HG02642 (cell line): ENCODE measurements around the gene TMEM30A.

Experiments used
- ATAC-seq: cut with Tn5 transposase; IDR thresholded peaks from one replicate; pipeline ENCODE4 v1.9.1; 2021; ENCODE audit warnings: mild to moderate bottlenecking; ENCODE audit not compliant: unreplicated experiment, poor library complexity

TMEM30A gene

DNA sequence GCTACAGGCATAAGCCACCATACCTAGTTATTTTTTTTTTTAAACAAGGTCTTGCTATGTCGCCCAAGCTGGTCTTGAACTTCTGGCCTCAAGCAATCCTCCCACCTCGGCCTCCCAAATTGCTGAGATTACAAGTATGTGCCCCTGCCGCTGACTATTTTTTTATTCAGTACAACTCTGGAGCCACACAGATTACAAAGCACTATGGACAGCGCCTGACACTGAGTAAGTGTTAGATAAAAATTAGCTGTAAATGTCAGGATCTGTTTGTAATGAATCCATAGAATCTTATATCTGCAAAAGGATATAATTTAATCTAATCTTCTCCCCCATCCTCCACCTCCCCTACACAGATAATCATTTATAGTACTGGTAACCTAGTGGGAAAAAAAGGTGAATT, 63.5 kb downstream of the TMEM30A start:
- ATAC-seq: no peak

DNA sequence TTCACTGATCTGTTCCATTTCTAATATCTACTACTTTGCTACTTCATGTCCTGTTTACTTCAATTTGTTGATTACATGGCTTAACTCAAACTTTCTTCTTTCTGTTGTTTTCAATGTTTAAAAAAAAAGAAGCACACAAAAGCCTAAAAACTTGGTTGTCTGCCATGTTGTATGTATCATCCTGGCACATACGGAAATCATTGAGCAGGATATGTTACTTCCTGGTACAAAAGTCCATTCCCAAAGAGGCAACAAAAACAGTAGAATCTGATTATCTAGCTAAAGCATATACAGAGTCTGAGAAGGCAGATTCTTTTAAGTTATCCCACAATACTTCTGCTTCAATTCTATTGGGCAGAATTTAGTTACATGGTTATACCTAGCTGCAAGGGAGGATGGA, 64.2 kb downstream of the TMEM30A start:
- ATAC-seq: no peak

DNA sequence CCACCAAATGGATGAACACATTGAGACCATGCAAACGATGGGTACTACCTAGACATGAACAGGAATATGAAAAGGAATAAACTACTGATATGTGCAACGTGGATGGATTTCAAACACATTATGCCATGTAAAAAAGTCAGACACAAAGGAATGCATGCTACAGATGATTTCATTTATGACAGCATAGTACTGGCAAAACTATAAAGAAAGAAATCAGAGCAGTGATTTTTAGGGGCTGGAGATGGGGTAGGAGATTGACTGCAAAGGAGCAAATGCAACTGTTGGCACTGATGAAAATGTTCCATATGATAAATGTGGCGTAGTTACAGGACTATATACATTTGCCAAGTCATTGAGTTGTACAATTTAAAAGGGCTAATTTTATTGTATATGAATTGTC, 65.3 kb downstream of the TMEM30A start:
- no peak for ATAC-seq

DNA sequence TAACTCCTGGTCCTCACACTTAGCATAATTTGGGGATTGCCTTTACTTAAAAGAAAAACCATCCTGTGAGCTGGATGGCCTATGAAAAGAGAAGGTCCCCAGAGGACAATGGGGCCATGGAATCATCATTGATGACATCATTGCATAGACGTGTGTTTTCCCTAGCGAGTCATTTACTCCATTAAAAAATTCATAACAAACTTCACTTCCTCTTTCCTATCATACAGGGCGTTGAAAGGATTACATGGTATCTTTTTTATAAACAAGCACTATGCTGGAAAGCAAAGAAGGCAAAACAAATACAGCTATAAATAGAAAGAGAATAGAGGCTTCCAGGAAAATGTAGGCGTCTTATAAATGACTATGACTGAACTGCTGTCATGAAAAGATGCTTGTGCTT, 67.4 kb downstream of the TMEM30A start:
- no peak for ATAC-seq

DNA sequence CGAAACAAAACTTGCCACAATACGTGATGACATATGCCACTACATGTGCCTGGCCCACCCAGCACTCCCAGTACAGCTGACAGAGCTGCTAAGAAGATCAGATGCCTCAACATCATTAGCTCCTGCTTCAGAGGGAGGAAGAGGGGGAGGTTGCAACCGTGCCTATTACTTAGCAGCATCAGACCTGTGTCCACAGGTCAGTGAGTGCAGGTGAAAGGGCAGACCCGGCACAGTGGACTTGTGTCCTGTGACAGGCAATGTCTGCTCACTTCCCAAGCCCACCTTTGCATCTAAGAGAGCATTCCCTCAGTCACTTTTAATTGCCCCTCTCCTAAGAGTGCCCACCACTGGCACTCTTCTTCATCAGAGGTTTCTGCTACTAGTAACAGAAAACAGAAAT, 69.3 kb downstream of the TMEM30A start:
- no peak for ATAC-seq

DNA sequence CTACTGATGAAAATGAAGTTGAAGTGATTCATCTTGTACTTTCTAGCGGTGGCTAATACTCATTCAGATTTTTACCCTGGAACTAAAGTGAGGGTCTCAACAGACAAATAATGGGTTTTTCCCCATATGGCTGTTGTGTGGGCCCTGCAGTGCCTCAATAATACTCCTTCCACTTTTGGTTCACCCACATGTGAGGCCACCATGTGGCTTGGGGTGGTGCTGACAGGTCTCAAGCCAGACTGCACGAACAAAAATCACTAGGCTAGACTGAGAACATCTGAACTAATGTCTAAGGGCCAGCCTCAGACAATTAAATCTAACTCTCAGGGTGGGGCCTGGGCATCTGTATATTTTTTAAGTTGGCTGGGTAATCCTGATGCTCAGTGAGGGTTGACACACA, 70.9 kb downstream of the TMEM30A start:
- no peak for ATAC-seq

DNA sequence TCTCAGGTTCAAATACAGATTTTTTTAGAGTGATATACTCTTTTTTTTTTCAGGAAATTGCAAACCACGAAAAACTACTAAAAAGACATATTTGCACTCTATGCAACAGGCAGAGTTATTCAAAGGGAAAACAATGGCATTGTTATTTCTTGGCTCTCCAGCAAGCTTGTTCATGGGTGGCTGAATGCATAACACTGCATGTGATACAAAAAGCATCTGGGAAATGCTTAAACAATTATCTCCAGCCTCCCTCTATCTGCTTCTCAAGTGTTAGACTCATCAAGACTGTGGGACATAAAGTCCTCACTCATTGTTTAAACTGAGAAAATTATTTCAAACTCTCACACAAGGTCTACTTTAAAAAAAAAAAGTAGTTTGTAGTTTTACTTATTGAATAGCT, 71.5 kb downstream of the TMEM30A start:
- ATAC-seq: no peak

DNA sequence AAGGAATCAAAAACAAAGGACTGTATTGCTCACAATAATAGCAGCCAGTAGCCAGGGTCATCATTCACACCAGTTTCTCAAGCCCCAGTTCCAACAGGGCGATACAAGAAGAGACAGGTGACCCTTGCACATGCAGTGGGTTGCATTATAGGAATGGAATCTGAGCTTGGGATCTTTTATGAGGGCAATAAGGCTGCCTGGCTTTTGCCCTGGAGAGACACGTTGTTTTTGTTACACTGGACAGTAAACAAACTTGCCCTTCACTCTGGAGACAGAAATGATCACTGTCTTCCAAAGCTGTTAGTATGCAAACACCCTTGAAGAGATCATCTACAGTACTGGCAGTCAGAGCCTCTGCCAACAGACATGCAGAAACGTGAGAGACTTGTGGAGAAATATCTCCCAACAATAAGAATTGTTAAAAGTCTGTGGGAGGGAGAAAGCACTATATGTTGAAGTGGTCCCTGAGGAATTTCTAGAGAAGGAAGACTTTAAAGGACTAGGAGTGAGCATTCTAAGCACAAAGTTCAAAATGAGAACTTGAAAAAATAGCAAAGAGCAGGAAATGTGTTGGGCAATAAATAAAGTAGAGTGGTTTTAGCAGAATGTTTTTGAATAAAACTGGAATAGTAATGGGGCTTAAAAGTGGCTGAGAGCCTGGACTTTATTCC, 72.5 kb downstream of the TMEM30A start:
- ATAC-seq: no peak

DNA sequence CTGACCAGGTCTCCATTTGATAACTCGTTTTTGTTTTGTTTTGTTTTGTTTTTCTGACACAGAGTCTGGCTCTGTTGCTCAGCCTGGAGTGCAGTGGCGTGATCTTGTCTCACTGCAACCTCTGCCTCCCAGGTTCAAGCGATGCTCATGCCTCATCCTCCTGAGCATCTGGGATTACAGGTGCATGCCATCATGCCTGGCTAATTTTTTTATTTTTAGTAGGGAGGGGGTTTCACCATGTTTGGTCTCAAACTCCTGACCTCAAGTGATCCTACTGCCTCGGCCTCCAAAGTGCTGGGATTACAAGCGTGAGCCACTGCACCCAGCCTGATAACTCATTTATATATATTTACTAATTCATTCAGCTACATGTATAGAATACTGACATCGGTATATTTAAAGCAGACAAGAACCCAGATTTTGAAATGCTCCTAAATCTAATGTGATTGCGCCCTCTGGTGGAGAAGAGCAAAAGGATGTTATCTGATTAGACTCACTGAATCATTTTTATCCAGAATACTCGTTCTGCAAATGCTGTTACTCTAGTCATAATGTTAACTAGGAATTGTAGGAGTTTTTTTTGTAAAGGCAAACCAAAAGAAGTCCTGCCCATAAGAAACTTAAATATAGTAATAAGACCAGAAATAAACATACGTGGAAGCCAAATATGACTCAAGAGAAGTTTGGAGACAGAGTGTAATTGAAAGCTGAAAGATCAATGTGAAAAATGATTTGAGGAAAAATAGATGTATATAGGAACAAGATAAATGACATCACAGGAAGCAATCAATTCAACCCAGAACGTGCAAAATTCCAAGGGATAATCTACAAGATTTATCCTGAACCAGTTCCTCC, 73.5 kb downstream of the TMEM30A start:
- ATAC-seq: no peak

DNA sequence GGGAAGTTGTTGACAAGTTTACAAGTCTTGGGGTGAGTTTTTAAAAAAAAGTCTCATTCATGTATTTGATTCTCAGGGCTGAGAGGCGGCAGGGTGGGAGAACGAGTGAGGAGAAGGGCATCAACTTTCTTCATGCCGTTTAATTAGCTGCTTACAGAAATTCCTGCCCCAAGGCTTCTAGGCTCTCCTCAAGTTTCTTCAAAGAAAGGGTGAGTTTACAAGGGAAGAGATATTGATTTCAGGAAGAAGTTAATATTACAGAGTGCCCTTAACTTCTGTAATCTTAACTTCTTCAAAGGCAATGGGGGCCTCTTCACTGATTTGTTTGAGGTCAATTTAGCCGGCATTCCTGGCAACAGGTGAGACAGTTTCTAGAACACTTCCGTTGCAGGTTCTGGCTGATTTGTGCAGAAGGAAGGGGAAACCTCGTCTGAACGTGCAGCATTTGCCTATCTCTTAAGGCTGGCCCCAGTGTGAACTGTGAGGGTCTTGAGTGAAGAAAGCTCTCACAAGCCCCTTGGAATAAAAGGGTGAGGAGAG, 75.3 kb downstream of the TMEM30A start:
- no peak for ATAC-seq

DNA sequence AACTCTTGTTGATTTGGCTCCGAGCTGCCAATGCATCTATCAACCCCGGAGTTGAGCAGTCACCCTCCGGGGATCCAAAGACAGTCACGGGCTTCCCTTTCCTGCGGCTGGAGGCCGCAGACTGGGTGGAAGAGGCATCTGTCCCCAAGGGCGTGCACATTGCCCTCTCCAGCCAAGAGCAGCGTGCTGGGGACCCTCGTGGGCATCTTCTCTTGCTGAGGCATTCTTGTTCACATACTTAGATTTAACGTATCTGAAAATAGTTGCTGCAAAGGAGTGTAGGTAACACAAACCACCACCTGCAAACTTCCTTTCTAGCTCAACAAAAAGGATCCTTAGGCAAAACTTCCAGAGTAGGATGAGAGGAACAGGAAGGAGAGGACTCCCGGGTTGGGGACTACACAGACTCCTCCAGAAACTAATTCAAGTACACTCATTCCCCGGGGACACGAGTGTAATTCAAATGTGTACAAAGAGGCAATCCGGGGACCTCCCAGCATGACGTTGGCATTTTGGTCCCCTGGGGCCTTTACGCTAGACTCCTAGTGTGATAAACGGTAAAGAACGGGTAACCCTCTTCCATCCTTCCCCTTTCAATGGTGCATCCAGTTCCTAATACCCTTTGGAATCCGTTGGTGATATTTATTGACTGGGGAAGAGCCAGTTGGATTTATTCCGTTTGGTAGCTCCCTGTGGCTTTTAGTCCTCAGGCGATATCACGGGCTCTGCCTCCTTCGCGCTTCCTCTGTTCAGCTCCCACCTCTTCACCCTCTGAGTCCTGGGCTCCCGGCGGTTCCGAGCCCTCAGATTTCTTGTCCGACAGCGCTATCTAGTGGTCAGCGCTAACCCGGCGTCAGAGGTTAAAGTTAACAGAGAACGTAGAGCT, 76.1 kb downstream of the TMEM30A start:
- ATAC-seq: peak; percentile 77

DNA sequence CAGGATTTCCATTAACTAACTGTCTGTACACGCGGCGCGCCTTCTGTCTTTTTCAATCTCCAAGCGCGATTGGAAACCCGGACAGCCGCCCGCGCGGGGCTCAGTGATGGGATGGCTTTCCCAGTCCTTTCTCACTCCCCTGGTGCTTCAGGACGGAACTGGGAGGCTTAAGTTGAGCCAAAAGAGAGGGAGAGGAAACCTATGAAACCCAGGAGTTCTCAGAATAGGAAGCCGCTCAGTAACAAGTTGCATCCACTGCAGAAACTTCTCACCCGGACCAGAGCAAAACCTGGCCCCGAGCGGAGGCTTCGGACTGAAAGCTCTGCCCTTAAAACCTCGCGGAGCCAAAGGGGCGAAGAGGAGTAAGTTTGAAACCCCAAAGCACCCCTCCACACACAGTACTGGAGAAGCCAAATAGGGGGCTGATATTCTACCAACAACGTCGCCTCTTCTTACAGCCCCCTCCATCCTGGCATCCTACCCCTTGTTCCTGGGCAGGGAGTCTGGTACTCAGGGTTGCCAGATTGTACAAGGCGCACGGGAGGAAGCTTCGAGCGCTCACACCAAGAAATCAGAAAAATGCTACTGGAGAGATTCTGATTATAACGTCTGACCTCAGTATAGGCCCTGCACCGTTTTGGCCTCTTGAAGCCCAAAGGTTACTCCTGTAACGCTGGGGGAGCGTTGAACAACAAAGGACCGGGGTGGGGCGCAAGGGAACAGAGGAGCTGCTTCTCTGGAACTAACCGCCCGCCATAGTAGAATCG, 77.8 kb downstream of the TMEM30A start:
- ATAC-seq: no peak

DNA sequence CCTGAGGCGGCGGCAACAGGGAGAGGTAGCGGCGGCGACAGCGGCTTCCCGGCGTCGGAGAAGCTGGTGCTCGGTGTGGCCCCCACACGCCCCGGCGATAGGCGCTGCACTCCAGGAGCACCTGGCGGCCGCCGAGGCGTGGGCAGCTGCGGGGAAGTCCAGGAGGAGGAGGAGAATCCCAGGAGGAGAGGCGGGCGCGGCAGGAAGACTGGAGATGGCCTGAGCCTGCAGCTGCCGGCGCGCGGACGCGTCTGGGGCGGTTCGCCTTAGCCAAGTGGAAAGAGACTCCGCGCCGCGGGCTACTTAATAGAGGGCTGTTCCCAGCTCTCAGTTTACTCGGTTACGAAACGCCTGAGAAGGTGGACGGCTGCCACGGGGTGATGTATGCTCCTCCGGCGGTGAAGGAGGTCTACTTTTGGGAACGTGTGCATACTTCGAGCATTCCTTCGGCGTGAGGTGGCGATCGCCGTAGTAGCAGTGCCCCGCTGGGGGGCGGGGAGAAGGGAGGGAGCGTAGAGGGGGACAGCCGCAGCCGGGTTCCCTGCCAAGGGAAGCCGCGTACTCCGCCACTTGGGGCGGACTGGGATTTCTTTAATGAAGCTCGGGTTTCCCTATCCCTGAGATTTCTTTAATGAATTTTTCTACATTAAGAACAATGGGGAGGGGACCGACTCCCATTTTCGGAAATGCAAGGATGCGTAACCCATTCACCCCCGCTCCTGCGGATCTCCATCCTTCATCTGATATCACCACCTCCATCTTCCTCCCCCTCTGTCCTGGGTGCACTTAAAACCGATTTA, 78.6 kb downstream of the TMEM30A start, which contains the start of gene COL12A1:
Gene COL12A1 (minus strand): TSS at position 278 of the 800 bp plus-strand sequence. CDS start 3,261 bp downstream, outside the sequence.
- ATAC-seq: no peak

DNA sequence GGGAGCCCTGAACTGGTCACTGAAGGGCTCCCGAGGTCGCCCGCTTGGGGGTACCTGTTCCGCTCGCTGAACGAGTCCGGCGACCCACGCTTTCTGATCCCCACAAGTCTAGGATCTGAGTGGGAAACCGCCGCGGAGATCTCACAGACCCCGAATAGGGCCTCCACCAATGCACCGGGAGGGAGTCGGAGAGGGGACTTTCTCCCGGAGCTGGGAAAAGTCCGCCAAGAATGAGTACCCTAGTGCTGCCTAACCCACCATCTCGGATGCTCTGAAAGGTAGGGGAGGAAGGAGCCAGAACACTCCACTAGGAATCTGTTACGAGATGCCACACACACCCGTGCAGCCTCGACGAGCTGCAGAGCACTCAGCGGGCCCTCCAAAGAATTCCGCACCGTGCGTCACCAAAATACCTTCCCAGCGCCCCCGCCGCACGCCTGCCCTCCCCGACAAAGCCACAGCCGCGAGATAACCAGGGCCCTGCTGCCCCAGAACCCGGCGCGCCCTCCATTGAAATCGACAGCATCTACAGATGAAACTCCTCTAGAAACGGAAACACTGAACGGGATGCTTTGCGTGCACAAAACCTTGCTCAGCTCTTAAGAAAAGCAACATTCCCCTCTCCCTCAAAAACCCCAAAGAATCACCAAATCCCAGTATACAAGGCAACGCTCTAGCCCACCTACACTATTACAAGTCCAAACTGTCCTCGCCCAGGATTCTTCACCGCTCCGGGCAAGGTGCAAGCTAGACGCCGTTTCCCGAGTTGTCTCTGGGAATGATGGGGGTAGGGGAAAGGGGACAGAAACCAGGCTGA, 79.4 kb downstream of the TMEM30A start:
- ATAC-seq: no peak

DNA sequence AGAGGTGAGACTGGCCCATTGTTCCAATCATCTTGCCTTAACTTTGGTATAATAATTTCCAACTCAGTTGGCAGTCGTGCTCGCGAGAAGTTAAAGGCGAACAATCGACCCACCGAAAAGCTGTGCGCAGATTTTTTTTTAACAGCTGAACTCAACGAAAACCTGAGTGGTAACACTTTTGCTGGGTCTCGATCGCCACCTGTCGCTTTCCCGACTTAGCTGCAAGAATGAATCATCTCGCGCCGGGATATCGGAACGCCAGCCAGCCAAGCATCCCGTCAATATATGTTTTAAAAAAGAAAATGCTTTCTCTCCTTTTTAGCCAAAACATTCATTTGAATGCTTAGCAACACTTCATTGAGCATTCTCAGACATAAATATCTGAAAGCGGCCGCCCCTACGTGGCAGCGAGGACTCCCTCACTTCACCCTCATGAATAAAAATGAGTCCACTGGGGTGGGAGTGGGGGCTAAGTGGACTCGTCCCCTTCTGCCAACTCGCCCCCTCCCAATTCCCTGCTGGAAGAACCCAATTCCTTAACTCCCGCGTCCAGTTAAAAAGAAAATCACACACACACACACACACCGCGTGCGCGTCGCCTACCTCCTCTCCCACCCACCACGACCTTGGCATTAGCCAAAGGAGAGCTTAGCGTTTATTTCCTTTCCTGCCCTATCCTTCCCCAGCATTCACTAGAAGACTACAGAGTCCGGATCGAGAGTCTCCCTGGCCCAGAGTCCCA, 80.2 kb downstream of the TMEM30A start:
- no peak for ATAC-seq

DNA sequence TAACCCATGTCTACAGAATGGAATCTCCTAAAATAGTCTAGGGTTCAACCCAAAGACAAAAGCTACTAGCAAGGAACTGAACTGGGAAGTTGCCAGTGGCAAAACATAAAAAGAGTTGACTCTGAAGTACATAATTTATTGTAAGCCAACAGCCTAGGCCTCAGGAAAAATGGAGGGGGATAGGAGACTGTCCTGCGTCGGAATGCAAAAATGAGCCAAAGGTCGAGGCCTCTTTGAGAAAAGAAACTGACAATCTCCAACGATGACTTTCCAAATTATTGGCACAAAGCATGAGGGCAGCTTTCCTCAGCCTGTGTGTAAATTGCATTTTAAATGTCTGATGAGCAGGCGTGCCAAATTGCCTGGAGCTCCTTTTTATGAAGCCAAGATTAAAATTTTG, 80.9 kb downstream of the TMEM30A start:
- no peak for ATAC-seq
